Measurements from ENCODE around the gene U2AF1L4.

U2AF1L4 gene

GRCh38 chr19:35742121-35742724 lies 3.0 kb downstream of the U2AF1L4 start, which contains the start of gene IGFLR1:
Gene IGFLR1 (minus strand): TSS chr19:35742452. CDS start chr19:35741180, 1,272 bp downstream.
- no peak within 1 kb of the TSS for H3K4me3 ChIP-seq (ENCODE audit: low read depth, low read length)
- TF ChIP-seq, protein P1, sequence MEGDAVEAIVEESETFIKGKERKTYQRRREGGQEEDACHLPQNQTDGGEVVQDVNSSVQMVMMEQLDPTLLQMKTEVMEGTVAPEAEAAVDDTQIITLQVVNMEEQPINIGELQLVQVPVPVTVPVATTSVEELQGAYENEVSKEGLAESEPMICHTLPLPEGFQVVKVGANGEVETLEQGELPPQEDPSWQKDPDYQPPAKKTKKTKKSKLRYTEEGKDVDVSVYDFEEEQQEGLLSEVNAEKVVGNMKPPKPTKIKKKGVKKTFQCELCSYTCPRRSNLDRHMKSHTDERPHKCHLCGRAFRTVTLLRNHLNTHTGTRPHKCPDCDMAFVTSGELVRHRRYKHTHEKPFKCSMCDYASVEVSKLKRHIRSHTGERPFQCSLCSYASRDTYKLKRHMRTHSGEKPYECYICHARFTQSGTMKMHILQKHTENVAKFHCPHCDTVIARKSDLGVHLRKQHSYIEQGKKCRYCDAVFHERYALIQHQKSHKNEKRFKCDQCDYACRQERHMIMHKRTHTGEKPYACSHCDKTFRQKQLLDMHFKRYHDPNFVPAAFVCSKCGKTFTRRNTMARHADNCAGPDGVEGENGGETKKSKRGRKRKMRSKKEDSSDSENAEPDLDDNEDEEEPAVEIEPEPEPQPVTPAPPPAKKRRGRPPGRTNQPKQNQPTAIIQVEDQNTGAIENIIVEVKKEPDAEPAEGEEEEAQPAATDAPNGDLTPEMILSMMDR (IDR thresholded peaks at IDR 0.05; ENCODE audit: low read depth, low read length, missing control alignments) = no peak
- in situ Hi-C loops (cut with HindIII; ENCODE audit: low sequenced_read_pairs) = no loop called here
- no peak for DNase-seq (ENCODE audit: low read depth)

DNA sequence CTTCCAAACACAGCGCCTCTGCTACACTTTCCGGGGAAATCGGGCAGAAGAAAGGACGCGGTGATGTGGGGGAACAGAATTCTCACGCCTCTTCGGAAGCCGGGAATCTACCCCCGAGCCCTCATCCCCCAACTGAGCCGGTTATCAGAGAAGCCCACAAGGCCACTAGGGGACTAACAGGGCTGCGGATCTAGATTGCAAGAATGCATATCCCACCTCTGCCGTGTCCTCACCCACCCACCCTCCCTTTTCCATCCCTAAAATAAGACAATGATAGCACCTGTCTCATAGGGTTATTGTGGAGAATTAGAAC lies 4.1 kb downstream of the U2AF1L4 start:
- TF ChIP-seq, protein P1 (IDR thresholded peaks at IDR 0.05; ENCODE audit: low read depth, low read length, missing control alignments) = no peak
- H3K4me3 ChIP-seq (ENCODE audit: low read depth, low read length) = peak overlapping the region; percentile 55
- no peak for DNase-seq (ENCODE audit: low read depth)
- in situ Hi-C loops (cut with HindIII; ENCODE audit: low sequenced_read_pairs) = no loop called here

- TF ChIP-seq, protein P1 (IDR thresholded peaks at IDR 0.05; ENCODE audit: low read depth, low read length, missing control alignments) = peak; percentile 10
- in situ Hi-C loops (cut with HindIII; ENCODE audit: low sequenced_read_pairs) = no loop called here
- peak; percentile 91 for DNase-seq (ENCODE audit: low read depth)
- H3K4me3 ChIP-seq (ENCODE audit: low read depth, low read length) = peak overlapping the region; percentile 55
These were observed 4.6 kb downstream of the U2AF1L4 start for GRCh38 chr19:35740423-35741202.

GRCh38 chr19:35740108-35740422 lies 5.2 kb downstream of the U2AF1L4 start:
- TF ChIP-seq, protein P1 (IDR thresholded peaks at IDR 0.05; ENCODE audit: low read depth, low read length, missing control alignments) = no peak
- DNase-seq (ENCODE audit: low read depth) = no peak
- H3K4me3 ChIP-seq (ENCODE audit: low read depth, low read length) = peak overlapping the region; percentile 55
- in situ Hi-C loops (cut with HindIII; ENCODE audit: low sequenced_read_pairs) = no loop called here

DNA sequence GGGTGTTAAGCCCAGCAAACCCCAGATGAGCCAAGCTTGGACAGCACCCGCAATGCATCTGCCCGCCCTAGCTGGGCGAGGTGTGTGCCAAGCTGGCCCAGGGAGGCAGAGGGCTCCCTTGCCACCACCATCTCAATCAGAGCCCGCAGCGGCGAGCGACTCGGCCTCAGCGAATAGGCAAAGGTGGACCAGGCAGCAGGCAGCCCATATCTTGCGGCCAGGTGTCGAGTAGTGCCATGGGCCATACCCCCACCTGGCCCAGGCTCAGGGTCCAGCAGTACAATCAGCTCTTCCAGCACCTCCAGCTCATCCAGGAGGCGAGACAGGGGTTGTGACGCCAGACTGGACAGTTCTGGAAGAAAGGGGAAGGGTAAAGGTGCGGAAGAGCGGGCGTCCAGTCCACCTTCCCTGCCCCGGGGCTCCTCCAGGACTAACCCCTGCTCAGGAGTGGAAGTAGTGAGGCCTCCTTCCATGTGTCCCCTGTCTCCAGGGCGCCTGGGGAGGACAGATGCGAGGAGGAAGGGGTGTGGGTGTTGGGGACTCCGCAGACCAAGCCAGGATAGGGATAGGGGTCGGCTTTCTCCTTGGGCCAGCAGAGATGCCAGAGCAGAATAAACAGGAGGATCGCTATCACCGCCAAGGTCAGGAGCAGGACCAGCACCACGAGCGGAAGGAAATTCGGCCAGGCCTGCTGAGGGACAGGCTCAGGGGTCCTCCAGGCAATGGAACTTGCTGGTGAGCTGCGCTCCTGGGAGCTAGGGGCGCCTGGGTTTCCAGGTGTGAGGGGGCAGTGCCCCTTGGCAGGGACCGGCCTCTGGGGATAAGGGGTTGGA lies 5.7 kb downstream of the U2AF1L4 start:
- in situ Hi-C loops (cut with HindIII; ENCODE audit: low sequenced_read_pairs) = no loop called here

DNA sequence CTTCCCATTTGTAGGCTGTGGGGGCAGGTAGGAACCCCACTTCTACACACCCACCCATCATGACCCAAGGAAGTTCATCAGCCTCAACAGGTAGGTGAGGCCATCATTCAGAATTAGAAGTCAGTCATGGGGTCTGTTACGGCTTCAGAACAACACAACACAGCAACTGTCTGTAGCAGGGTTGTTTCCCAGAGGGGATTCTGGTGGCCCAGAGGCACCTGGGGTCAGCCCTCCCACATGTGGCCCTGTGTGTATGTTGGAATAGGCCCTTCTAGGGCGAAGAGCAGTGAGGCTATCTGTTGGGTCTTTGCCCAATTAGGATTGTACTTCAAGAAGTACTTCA lies 6.4 kb downstream of the U2AF1L4 start:
- in situ Hi-C loops (cut with HindIII; ENCODE audit: low sequenced_read_pairs) = no loop called here
- TF ChIP-seq, protein P1 (IDR thresholded peaks at IDR 0.05; ENCODE audit: low read depth, low read length, missing control alignments) = no peak
- no peak overlapping the region for H3K4me3 ChIP-seq (ENCODE audit: low read depth, low read length)
- no peak for DNase-seq (ENCODE audit: low read depth)

More for the DNA sequence above, 5.7 kb downstream of the U2AF1L4 start:
- DNase-seq (ENCODE audit: low read depth) = no peak
- TF ChIP-seq, protein P1 (IDR thresholded peaks at IDR 0.05; ENCODE audit: low read depth, low read length, missing control alignments) = no peak
- peak overlapping the region; percentile 55 for H3K4me3 ChIP-seq (ENCODE audit: low read depth, low read length)
